RCC 7860 (cell line): Measurements from ENCODE around the gene PHTF1.
A peak's percentile ranks its signal among the peaks of the same experiment; 100 is the strongest.
"Not testable (repeated sequence)": the region's sequence is repeated elsewhere in the genome, so short reads cannot be mapped to it uniquely, and the experiment has no call there.

Experiments used
- DNase-seq: peaks from one replicate; pipeline ENCODE4 v3.0.0-alpha.2; 2015; ENCODE audit warnings: low spot score
- FAIRE-seq: peaks from 2 replicates; lab custom pipeline; 2012; peaks lifted over from hg19 to GRCh38; lab: Jason Lieb, UNC

The PHTF1 gene

DNA sequence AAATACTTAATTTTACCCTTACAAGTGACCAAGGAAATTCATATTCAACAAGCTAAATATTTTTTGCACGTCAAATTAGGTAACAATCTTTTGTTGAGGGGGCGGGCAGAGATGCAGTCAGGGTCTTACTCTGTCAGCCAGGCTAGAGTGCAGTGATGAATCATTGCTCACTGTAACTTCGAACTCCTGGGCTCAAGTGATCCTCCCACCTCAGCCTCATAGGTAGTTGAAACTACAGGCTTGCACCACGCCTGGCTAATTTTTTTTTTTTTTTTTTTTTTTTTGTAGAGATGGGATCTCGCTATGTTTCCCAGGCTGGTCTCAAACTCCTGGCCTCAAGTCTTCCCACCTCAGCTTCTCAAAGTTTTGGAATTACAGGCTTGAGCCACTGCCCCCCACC is 26.5 kb downstream of the PHTF1 start:
- DNase-seq = no peak
- no peak for FAIRE-seq

DNA sequence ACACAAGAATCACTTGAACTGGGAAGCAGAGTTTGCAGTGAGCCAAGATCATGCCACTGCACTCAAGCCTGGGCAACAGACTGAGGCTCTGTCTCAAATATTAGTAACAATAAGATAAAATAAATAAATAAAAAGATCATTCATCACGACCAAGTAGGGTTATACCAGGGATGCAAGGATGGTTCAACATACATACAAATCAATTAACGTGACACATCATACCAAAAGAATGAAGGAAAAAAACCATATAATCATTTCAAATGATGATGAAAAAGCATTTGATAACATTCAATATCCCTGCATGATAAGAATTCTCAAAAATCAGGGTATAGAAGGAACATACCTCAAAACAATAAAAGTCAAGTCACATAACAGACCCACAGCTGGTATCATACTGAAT is 38.3 kb downstream of the PHTF1 start:
- no peak for FAIRE-seq
- DNase-seq = no peak

DNA sequence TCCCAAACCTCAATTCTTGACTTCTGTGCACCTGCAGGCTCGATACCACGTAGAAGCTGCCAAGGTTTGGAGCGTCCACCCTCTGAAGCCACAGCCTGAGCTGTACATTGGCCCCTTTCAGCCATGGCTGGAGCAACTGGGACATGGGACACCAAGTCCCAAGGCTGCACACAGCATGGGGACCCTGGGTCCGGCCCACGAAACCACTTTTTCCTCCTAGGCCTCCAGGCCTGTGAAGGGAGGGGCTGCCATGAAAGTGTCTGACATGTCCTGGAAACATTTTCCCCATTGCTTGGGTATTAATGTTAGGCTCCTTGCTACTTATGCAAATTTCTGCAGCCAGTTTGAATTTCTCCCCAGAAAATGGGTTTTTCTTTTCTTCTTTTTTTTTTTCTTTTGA is 40.7 kb downstream of the PHTF1 start:
- not testable (repeated sequence) for FAIRE-seq, DNase-seq

DNA sequence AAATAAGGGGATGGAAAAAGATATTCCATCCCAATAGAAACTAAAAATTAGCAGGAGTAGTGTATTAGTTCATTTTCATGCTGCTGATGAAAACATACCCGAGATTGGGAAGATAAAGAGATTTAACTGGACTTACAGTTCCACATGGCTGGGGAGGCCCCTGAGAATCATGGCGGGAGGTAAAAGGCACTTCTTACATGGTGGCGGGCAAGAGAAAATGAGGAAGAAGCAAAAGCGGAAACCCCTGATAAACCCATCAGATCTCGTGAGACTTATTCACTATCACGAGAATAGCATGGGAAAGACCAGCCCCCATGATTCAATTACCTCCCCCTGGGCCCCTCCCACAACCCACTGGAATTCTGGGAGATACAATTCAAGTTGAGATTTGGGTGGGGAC is 41.8 kb downstream of the PHTF1 start:
- not testable (repeated sequence) for FAIRE-seq, DNase-seq

DNA sequence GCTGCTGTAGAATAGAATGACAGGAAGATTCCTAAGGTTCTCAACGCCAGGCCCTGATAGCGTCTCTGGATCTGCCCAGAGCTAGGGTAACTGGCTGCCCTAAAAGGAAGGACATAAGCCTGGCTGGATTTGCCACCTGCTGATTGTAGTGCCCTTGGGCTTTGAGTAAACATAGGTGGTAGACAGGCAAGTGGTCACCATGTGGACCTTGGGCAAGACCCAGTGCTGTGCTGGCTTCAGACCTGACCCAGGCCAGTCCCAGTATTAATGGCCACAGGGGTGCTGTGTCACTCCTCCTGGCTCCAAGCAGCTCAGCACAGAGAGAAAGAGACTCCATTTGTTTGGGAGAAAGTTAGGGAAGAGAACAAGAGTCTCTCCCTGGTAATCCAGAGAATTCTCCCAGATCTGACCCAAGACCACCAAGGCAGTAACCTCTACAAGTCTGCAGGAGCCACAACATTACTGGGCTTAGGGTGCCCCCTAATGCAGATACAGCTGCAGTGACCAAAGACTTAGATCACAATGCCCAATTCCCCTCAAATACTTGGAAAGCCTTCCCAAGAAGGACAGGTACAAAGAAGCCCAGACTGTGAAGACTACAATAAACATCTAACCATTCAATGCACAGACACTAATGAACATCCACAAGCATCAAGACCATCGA is 44.5 kb downstream of the PHTF1 start:
- DNase-seq (no peak), FAIRE-seq (no peak)

DNA sequence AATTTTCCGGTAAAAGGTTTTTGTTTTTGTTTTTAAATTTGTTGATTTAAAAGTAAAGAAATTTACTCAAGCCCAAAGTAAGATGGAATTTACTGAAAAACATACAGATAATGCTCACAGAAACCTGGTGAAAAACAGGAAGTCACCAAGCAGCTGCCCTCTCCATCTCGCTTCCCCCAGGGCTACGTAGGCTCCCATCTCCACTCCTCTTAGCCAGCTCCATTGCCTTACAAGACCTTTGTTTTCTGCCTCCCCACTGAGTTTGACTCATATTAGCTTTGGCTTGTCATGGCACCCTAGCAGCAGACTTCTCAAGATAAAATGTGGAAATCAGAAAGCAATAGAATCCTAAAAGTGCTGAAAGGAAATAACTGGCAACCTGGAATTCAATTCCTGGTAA is 57.9 kb downstream of the PHTF1 start:
- FAIRE-seq (no peak), DNase-seq (no peak)

DNA sequence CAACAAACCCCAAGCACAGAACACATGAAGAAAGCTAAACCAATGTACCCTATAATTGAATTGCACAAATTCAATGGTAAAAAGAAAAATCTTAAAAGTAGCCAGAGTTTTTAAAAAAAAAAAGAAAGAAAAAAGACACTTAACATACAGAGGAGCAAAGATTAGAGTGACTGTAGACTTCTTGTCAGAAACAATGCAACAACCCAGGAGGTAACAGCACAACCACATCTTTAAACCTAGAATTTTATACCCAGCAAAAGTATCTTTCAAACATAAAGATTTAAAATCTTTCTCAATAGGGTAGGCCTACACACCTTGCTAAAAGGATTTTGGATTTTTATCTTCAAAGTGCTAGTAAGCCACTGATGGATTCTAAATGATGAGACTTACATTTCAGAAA is 64.4 kb downstream of the PHTF1 start:
- FAIRE-seq (no peak), DNase-seq (no peak)

DNA sequence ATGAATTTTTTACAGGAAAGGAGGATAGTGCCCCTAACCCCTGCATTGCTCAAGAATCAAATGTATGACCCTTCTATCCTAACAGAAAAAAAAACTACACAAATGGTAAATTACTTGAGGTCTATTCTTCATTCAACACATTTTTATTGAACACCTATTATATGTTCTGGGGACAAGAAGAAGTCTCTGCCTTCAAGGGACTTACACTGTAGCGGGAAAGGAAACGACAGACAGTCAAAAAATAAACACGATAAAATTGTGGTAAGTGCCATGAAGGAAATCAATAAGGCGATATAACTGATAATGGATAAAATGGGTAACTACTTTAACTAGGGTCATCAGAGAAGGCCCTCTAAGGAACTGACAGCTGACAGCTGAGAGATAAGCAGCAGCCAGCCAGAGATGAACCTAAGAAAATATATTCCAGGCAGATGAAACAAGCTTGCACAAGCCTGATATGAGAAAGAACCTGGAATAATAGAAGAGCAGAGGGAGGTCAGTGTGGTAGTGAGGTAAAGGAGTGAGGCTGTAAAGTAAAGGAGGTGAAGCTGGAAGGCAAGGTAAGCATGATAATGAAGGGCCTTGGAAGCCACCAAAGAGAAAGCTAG is 66.4 kb downstream of the PHTF1 start:
- FAIRE-seq (no peak), DNase-seq (no peak)

DNA sequence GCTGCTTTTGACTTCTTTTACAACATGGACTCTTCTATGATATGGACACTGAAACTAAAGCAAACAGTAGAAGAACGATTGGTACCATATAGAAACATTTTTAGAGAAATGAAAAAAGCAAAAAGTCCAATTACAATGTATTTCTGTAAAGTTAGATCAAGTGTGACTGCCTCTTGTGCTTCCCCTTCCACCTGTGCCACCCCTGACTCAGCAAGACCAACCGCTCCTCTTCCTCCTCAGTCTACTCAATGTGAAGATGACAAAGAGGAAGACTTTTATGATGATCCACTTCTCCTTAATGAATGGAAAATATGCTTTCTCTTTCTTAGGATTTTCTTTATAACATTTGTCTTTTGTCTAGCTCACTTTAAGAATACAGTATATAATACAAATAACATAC is 66.9 kb downstream of the PHTF1 start:
- FAIRE-seq = no peak

DNA sequence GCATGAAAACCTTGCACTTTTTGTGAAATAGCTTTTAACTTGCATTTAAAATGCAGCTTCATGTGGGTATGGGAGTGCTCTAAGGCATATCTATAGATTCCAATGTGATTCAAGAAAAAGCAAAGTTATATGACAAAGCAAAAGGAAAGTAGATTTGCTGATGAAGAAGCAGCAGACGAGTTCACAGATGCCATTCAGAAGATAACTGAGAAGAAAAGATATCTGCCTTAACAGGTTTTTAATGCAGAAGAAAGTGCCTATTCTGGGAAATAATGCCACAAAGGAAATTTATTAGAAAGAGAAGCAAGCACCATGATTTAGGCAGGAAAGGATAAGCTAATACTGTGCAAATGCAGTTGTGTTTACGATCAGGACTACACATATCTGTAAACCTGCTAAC is 68.1 kb downstream of the PHTF1 start:
- FAIRE-seq = no peak
- DNase-seq = no peak

More for the DNA sequence above, 66.9 kb downstream of the PHTF1 start:
- DNase-seq = no peak

DNA sequence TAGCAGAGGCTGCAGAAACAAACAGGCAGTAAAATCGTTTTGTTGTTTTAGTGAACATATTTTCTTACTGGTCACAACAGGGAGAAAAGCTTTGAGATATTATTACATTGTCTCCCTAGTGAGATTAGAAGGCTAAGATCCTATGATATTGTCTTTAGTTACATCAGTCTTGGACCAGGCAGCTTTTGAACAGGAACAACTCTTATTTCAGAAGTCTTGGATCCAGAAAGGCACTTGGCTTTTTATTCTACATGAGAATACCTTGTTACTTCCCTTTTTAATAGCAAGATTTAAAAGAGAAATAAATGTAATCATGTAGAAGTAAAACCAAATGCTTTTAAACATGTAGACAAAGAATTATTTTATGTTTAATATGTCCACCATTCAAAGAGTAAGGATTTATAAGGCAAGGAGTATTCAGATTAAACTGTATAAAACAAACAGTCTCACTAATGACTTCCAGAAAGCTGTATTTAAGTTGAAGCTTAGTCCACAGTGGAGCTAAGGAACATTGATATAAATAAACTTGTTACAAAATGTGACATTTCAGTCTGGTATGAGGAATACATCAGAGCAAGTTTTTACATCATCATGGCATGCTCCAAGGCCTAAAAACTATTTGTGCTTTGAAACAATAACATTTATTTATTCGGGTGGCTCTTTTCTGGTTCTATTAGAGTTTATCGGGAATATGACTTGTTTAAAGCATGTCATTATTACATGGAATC is 72.2 kb downstream of the PHTF1 start:
- no peak for DNase-seq
- no peak for FAIRE-seq

DNA sequence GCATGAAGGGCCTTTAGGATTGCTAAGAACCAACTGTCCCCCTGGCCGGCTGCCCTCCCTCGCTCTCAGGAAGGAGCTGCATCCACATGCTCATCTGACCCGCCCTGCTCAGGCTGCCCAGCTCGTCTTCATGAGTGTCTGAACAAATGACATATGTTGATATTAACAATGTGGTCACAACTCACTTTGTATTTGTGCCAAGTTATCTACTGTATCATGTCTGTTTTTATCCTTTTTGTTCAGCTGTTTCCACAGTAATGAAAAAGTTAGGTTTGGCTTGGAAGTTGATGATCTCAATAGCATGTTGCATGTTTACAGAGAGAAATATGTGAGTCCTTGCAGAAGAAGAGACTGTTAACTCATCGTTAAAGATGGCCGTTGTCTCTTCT is 75.1 kb downstream of the PHTF1 start:
- FAIRE-seq (no peak), DNase-seq (no peak)

DNA sequence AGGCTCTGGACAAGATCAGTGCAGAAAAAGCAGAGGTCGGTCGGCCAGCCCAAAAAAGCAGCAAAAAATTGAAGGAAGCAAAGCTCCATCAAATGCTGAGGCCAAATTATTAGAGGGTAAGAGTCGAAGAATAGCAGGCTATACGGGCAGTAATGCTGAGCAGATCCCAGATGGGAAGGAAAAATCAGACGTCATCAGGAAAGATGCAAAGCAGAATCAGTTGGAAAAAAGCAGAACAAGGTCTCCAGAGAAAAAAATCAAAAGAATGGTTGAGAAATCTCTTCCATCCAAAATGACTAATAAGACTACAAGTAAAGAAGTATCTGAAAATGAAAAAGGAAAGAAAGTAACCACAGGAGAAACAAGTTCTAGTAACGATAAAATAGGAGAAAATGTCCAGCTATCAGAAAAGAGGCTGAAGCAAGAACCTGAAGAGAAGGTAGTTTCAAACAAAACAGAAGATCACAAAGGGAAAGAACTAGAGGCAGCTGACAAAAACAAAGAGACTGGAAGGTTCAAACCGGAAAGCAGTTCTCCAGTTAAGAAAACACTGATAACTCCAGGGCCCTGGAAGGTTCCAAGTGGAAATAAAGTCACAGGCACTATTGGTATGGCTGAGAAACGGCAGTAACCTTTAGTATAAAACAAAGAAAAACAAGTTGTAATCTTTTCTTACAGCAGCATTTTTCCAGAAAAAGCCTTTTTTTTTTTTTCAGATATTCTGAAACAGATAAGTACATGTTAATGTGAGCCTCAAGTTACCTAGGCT is 75.7 kb downstream of the PHTF1 start:
- no peak for DNase-seq
- no peak for FAIRE-seq

DNA sequence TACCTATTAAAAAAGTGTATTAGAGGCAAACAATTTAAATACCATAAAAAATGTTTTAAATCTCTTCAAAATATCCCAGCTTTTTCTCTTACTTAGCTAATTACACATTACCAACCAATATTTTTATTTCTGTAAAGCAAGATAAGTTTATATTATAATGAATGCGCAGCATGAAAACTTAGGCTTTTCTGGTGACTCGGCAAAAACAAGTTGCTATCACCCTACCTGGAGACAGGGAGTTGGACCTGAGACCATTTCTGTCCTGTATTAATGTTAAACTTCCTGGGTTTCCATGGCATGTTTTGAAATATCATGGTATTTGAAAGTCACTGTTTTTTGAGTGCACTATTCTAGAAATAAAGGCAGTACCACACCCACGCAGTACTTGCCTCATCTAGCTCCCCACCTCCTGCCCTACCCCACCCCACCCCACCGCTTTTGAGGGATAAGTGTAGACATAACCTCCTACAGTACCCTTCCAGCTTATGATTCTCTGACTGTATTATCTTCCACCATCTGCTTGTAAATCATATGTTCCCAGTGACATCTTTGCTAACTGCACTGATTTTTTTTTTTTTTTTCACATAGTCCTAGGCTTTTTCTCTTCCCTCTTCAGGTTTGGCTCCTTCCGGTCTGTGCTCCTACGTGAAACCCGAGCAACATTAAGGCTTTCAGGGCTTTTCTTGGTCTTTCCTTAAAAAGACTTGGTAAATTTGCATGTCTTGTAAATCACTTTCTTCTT is 77.5 kb downstream of the PHTF1 start:
- DNase-seq (no peak), FAIRE-seq (no peak)

DNA sequence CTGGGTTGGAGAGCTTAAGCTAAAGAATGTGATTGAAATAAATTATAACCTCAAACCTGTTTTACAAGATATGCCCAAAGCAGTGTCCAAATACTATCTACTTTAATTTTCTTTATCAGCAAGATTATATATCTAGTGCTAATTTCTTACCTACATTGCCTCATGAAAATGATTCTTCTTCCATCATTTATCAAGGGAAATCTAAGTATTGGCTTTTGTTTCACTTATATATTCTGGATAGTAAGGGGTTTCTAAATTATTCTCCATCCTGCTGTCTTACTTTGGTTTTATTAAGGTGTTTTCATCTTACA is 81.2 kb downstream of the PHTF1 start:
- DNase-seq = no peak
- no peak for FAIRE-seq

DNA sequence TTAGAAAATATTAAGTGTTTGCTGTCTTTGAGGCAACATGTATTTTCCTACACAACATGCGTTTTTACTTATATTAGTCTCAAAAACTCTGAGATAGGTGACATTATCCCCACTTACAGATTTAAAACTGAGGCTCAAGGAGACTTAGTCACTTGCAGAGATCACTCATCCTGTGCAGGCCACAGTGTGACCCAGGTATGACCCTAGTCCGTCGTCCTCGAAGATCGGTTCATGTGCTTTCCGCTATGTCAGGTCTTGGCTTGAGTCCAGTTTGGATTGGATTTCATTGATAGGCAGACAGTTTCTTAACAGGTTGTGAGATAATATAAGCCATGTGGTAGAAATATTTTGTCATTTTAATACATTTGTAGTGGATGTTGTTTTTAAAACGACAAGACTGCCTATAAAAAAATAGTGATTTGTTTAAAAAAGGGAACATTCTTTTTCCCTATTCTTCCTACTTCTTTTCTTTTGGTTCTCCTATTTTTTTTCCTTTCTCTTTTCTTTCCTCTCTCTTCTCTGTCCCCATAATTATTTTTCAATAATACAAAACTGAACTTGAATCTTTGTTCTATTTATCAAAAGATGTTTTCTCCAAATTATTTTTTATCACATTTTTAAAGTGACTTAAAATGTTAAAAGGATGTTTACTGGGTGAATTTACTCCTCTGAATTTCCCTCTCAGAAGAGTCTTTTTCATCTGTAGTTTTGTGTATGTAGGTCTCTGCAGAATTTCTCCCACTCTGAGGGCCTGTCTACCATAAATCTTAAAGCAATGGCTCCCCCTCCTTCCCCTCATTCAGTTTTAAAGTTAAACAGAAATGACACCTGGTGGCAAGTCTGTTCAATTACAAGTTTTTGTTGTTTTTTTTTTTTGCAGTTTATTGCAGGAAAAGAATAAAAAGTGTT is 81.8 kb downstream of the PHTF1 start:
- DNase-seq (peak; percentile 83), FAIRE-seq (peak; percentile 84)

DNA sequence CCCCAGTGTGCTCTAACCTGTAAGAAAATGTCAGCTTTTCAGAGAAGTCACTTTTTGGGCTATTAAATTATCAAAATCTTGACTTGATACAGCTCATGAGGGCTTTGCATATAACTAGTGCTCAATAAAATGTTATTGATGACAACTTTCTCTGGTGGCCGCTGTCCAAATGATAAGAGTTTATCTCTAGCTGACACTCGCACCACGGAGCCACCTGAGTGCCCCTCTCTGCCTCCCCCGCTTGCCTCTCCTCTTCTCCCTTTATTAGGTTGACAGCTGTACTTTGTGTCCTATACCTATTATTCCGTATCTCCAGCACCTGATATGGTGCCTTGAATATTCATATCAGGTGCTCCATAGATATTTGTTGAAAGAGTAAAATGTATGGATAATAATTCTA is 82.8 kb downstream of the PHTF1 start:
- DNase-seq = no peak
- no peak for FAIRE-seq

DNA sequence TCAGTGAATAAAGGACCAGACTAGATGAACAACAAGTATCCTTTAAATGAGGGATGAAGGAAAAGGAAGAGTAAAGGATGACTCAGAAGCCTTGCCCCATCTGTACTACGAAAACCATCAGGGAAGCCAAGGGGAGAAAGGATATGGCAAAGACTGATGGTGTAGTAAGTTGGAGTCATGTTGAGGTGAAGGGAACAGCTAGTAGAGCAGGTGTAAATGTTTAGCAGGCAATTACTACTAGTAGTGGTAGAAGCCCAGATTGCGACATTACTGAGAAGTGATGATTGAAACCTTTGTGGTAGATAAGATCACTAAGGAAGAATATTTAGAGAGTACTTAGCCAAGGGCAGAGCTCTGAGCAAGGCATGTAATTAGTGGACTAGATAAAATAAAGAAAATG is 84.0 kb downstream of the PHTF1 start:
- DNase-seq (no peak), FAIRE-seq (no peak)

DNA sequence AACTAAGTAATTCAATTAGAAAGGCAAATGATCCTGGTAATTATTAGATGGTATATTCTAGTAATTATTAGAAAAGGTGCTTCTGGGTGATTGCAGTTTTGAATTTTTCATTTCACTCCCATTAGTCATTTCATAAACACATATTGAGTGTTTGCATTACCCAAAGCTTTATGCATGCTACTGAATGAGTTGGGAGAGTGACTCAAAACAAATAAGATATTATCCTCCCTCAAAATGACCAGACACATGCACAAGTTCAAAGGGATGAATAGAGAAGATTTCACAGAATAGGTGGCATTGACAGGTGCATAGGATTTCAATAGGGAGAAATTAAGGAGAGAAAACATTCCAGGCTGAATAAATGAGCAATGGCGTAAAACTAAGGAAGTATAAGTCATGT is 84.7 kb downstream of the PHTF1 start:
- FAIRE-seq = no peak
- no peak for DNase-seq

DNA sequence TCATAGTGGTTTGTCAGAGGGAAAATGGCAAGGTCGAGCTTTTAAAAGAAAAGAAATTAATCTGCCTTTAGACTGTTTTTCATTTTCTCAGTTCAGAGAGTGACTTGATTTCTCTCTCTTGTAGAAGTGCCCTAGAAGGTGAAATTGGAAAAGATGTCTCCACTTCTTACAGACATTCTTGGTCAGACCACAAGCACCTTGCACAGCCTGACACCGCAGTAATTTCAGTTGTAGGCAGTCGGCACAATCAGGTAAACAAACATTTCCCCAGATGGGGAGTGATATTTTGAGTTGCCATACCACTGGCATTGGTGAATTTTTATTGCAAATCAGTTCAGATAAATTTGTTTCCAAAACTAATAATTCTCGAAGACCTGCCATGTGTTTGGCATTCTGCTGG is 86.8 kb downstream of the PHTF1 start:
- DNase-seq (no peak), FAIRE-seq (no peak)
